Stomach (tissue), 9 donors: Measurements from ENCODE around the gene ATP23. TPM values are rescaled to one million over a fixed set of nuclear protein-coding genes. Genes with fewer than 3 reads are reported as not detected.

Experiments
- DNase-seq, 2 donors: peaks; one replicate each; pipeline versions ENCODE4 v3.0.0 to v3.0.0-alpha.2; 2013 to 2019
- H3K27ac ChIP-seq, 5 donors: fragments of 200-600 bp in 4 of 5; sonication (generic) in 4 of 5; one replicate each; pipeline ENCODE4 v1.5.1; 2013 to 2019; ENCODE audit warnings: mild to moderate bottlenecking in 1 of 5, moderate library complexity in 1 of 5
- H3K27me3 ChIP-seq, 3 donors: fragments of 200-600 bp; sonication (generic); one replicate each; pipeline ENCODE4 v1.5.1; 2017 to 2019; ENCODE audit warnings: mixed run types in 1 of 3
- H3K36me3 ChIP-seq, 4 donors: fragments of 200-600 bp; sonication (generic); 1 replicate in 3 of 4; 2 replicates in 1 of 4; pipeline ENCODE4 v1.5.1; 2016 to 2019
- H3K4me1 ChIP-seq, 4 donors: fragments of 200-600 bp; sonication (generic); one replicate each; pipeline ENCODE4 v1.5.1; 2016 to 2019
- H3K4me3 ChIP-seq, 4 donors: fragments of 200-600 bp; sonication (generic) in 3 of 4; one replicate each; pipeline ENCODE4 v1.5.1; 2016 to 2019; ENCODE audit warnings: mild to moderate bottlenecking in 1 of 4
- H3K9me3 ChIP-seq, 4 donors: fragments of 200-600 bp; sonication (generic); one replicate each; pipeline ENCODE4 v1.5.1; 2016 to 2019
- EP300 ChIP-seq: sonication (generic); formaldehyde crosslinking; IDR thresholded peaks from one replicate; pipeline ENCODE4 v1.6.1; 2017; ENCODE audit warnings: antibody characterized with exemption
- POLR2A ChIP-seq, 4 donors: fragments of 450-650 bp; IDR thresholded peaks; one replicate each; pipeline ENCODE4 v1.6.1; 2016; ENCODE audit warnings: antibody characterized with exemption in 4 of 4, control low read depth in 2 of 4, mild to moderate bottlenecking in 1 of 4, moderate library complexity in 1 of 4
- POLR2AphosphoS5 ChIP-seq, 3 donors: sonication (generic); formaldehyde crosslinking; IDR thresholded peaks; one replicate each; pipeline ENCODE4 v1.6.1; 2016; ENCODE audit warnings: antibody characterized with exemption in 3 of 3
- WGBS, 5 donors: extraction: QIAGEN DNeasy Blood & Tissue Kit in 3 of 5; methylation state at CpG; one replicate each; pipeline versions ENCODE4 v1.1.5 to v1.1.7; 2013 to 2018; 5-methylcytosine and 5-hydroxymethylcytosine counted together
- intact Hi-C: fragments of 100-400 bp; cut with DNase I; formaldehyde crosslinking; loops from one replicate; pipeline ENCODE4 v1.15.1; 2023; ENCODE audit warnings: low total_unique reads
- polyA plus RNA-seq, 3 donors: library from polyadenylated mRNA; stranded (reverse); fragments of 200-250 nt; gene quantifications; one replicate each; pipeline ENCODE4 v1.2.3, GENCODE V29; 2013
- total RNA-seq, 5 donors: library from RNA; depleted of rRNA; stranded (reverse); fragments of >200 nt; gene quantifications; one replicate each; pipeline versions ENCODE4 v1.1.0 to v1.2.3, GENCODE V29; 2014 to 2016
- TF ChIP-seq, protein P1 (sequence below), 7 experiments: fragments of 450-650 bp in 4 of 7; fragments of 200-600 bp in 3 of 7; sonication (generic) in 3 of 7; IDR thresholded peaks; one replicate each; pipeline ENCODE4 v1.5.1; 2016 to 2019; ENCODE audit warnings: antibody characterized with exemption in 7 of 7, control low read depth in 2 of 7, mild to moderate bottlenecking in 1 of 7
- donor health status: healthy with polysubstance abuse.
- donor health status: Bipolar disorder and iron deficiency.
- donor health status: healthy.

ATP23 gene
- total and polyA plus RNA-seq, 8 donors: 4.1 to 18.0 (median 6.9) TPM

DNA sequence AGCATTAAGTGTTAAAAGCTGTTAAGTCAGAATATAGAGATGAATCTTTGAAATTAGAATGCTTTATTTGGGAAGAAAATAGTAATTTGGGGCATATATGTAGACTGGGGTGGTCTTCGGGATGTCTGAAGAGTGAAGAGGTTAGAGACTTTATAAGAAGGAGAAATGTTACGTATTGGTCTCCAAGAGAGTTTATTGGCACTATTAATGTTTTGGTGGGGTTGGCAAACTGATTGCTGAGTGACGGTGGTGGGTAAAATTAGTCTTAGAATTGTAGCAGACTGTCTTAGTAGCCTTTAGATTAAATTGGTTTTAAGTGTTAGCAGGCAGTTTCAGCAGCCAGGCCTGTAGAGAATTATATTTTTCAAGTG is 4.9 kb upstream of the ATP23 start:
- WGBS, 5 donors: 56 to 92% (median 63%) methylated on average over 3 of the region's 3 CpGs
- intact Hi-C loops: no loop called here
- DNase-seq: no peak
- peaks cover 4 to 36% (median 14%) of the 10 kb centered on the region in 4 donors for H3K4me1 ChIP-seq
- H3K36me3 ChIP-seq: peaks cover 0 to 3% (median 0%) of the 10 kb centered on the region in 4 donors
- TF ChIP-seq, protein P1, sequence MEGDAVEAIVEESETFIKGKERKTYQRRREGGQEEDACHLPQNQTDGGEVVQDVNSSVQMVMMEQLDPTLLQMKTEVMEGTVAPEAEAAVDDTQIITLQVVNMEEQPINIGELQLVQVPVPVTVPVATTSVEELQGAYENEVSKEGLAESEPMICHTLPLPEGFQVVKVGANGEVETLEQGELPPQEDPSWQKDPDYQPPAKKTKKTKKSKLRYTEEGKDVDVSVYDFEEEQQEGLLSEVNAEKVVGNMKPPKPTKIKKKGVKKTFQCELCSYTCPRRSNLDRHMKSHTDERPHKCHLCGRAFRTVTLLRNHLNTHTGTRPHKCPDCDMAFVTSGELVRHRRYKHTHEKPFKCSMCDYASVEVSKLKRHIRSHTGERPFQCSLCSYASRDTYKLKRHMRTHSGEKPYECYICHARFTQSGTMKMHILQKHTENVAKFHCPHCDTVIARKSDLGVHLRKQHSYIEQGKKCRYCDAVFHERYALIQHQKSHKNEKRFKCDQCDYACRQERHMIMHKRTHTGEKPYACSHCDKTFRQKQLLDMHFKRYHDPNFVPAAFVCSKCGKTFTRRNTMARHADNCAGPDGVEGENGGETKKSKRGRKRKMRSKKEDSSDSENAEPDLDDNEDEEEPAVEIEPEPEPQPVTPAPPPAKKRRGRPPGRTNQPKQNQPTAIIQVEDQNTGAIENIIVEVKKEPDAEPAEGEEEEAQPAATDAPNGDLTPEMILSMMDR (IDR thresholded peaks at IDR 0.05): no peak
- TF ChIP-seq POLR2A (IDR thresholded peaks at IDR 0.05): no peak
- TF ChIP-seq POLR2AphosphoS5 (IDR thresholded peaks at IDR 0.05): no peak
- TF ChIP-seq EP300: no peak
- no peaks in the 10 kb centered on the region for H3K9me3 ChIP-seq
- peak overlapping the region in 4 of 5 donors; percentile 72 to 83 (median 78) for H3K27ac ChIP-seq
- H3K4me3 ChIP-seq: peak overlapping the region; percentile 55 to 66 (median 56)
- H3K27me3 ChIP-seq: no peaks in the 10 kb centered on the region

DNA sequence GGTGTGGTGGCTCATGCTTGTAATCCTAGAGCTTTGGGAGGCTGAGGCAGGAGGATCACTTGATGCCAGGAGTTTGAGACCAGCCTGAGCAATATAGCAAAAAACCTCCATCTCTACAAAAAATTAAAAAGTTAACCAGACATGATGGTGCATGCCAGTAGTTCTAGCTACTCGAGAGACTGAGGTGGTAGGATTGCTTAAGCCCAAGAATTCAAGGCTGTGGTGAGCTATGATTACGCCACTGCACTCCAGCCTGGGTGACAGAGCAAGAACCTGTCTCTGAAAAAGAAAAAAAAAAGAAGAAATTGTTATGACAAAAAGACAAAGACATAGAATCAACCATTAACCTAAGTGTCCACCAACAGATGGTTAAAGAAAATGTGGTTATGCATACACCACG is 2.1 kb upstream of the ATP23 start:
- Histone ChIP-seq H3K4me3 (no peak overlapping the region), H3K27ac (no peak overlapping the region), H3K27me3 (no peaks in the 10 kb centered on the region), H3K4me1 (peaks cover 4 to 56% (median 28%) of the 10 kb centered on the region in 4 donors), H3K9me3 (no peaks in the 10 kb centered on the region), H3K36me3 (no peaks in the 10 kb centered on the region)
- 64 to 98% (median 86%) methylated on average over 3 of the region's 3 CpGs for WGBS, 5 donors
- TF ChIP-seq POLR2A (IDR thresholded peaks at IDR 0.05): no peak
- TF ChIP-seq, protein P1 (IDR thresholded peaks at IDR 0.05): no peak
- no peak for TF ChIP-seq POLR2AphosphoS5 (IDR thresholded peaks at IDR 0.05)
- TF ChIP-seq EP300: no peak
- intact Hi-C loops: no loop called here
- DNase-seq: no peak

DNA sequence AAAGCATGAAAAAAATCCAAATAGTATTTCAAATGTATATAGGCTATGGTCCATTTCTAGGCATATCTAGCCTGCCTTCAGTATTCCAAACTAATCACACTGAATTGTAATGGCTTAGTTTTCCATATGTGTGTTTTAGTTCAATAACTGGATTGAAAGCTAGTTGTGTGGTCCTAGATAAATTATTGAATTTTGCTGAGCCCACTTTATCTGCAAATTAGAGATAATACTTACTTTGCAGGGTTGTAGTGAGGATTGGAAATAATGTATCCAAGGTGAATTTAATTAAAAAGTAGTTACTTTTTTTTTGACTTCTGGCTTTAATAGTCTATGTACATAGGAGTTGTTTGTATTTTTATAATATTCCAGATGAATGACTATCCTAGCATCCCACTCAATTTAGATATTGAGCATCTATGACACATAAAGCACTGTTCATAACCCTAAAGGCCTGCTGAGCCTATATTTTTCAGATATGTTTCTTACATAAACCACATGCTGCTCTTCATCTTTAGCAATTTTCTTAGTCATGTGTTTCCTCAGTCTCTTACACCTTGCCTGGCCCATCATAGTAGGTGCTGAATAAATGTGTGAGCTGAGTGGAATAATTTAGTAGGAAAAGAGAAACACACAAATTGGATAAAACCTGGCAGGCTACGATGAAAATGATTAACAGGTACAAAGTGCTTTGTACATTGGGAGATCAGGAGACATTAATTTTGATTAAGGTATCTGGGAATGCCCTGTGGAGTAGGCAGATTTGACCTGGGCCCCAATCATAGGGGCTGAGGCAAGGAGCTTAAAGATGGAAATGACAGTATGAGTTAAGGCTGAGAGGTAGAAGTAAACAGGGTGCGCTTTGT is 1.1 kb upstream of the ATP23 start:
- intact Hi-C loops: no loop called here
- Histone ChIP-seq H3K27ac (peak overlapping the region; percentile 88 to 93 (median 89)), H3K27me3 (no peaks in the 10 kb centered on the region), H3K4me1 (peaks cover 4 to 46% (median 26%) of the 10 kb centered on the region in 4 donors), H3K36me3 (no peaks in the 10 kb centered on the region), H3K4me3 (peak overlapping the region; percentile 60 to 70 (median 66)), H3K9me3 (no peaks in the 10 kb centered on the region)
- TF ChIP-seq, protein P1 (IDR thresholded peaks at IDR 0.05): no peak
- no peak for TF ChIP-seq POLR2A (IDR thresholded peaks at IDR 0.05)
- no peak for TF ChIP-seq EP300
- no peak for TF ChIP-seq POLR2AphosphoS5 (IDR thresholded peaks at IDR 0.05)
- WGBS, 5 donors: 32 to 47% (median 41%) methylated on average over 2 of the region's 2 CpGs
- no peak for DNase-seq

DNA sequence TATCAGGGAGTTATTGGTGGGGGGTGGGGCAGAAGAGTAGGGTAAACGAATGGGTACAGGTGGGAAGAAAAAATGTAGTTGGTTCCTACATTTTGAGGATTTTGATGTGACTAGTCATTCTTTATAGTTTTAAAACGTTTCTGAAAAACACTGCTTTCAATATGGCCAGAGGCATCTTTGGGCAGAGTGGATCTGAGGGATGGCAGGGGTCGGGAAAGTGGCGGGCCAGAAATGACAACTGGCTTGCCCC is 527 bp upstream of the ATP23 start:
- Histone ChIP-seq H3K4me3 (peak overlapping the region; percentile 60 to 70 (median 66)), H3K27ac (peak overlapping the region; percentile 88 to 93 (median 89)), H3K9me3 (no peaks in the 10 kb centered on the region), H3K27me3 (no peaks in the 10 kb centered on the region), H3K36me3 (no peaks in the 10 kb centered on the region), H3K4me1 (peaks cover 0 to 41% (median 24%) of the 10 kb centered on the region in 4 donors)
- DNase-seq: no peak
- TF ChIP-seq POLR2A (IDR thresholded peaks at IDR 0.05): no peak
- TF ChIP-seq, protein P1 (IDR thresholded peaks at IDR 0.05): no peak
- TF ChIP-seq POLR2AphosphoS5 (IDR thresholded peaks at IDR 0.05): no peak
- no peak for TF ChIP-seq EP300
- intact Hi-C loops: no loop called here
- whole genome bisulfite sequencing, 5 donors: 1 to 10% (median 6%) methylated on average over 4 of the region's 4 CpGs
